SU-DHL-6 (cell line): Measurements from ENCODE around the gene SLC44A4.
A peak's percentile ranks its signal among the peaks of the same experiment; 100 is the strongest.

Source experiments
- H2AFZ ChIP-seq: fragments of 200-600 bp; sonication (generic); 2 replicates; pipeline ENCODE4 v1.6.1; 2014; ENCODE audit warnings: low read depth, mild to moderate bottlenecking, moderate library complexity, mixed read lengths, antibody characterized with exemption, low read length; ENCODE audit not compliant: severe bottlenecking
- H3F3A ChIP-seq: fragments of 200-600 bp; shearing (Covaris generic); 2 replicates; pipeline ENCODE4 v1.6.0; 2016; ENCODE audit warnings: antibody characterized with exemption, mild to moderate bottlenecking; ENCODE audit not compliant: insufficient read depth
- H3K27ac ChIP-seq: fragments of 200-600 bp; sonication (generic); 2 replicates; pipeline ENCODE4 v1.5.1; 2016; ENCODE audit warnings: low read depth, mild to moderate bottlenecking, low read length, moderate library complexity, mixed read lengths
- H3K27me3 ChIP-seq: fragments of 200-600 bp; sonication (generic), shearing (Covaris generic); 2 replicates; pipeline ENCODE4 v1.6.0; 2014; ENCODE audit warnings: mild to moderate bottlenecking, low read length
- H3K36me3 ChIP-seq: fragments of 200-600 bp; sonication (generic); 2 replicates; pipeline ENCODE4 v1.6.1; 2014; ENCODE audit warnings: mild to moderate bottlenecking, low read length, mixed read lengths
- H3K4me2 ChIP-seq: fragments of 300-600, 200-600 bp; shearing (Covaris generic), sonication (generic); 2 replicates; pipeline ENCODE4 v1.6.0; 2014; ENCODE audit warnings: low read length, low read depth, mild to moderate bottlenecking; ENCODE audit not compliant: poor library complexity, severe bottlenecking
- H3K4me3 ChIP-seq: fragments of 200-600 bp; sonication (generic); 2 replicates; pipeline ENCODE4 v1.5.1; 2014; ENCODE audit warnings: antibody characterized with exemption, low read length, mild to moderate bottlenecking, mixed read lengths; ENCODE audit not compliant: insufficient read depth, poor library complexity, severe bottlenecking
- H3K79me2 ChIP-seq: fragments of 200-600 bp; sonication (generic); 2 replicates; pipeline ENCODE4 v1.6.1; 2014; ENCODE audit warnings: mild to moderate bottlenecking, low read length, moderate library complexity; ENCODE audit not compliant: insufficient read depth
- H3K9ac ChIP-seq: fragments of 200-600 bp; sonication (generic); 2 replicates; pipeline ENCODE4 v1.7.0; 2014; ENCODE audit warnings: mild to moderate bottlenecking, low read length
- H3K9me2 ChIP-seq: fragments of 200-600 bp; sonication (generic); replicated peaks from 2 replicates; pipeline ENCODE4 v1.6.1; 2014; ENCODE audit warnings: low read length; ENCODE audit not compliant: insufficient read depth
- H3K9me3 ChIP-seq: fragments of 200-600 bp; sonication (generic); 2 replicates; pipeline ENCODE4 v1.6.1; 2014; ENCODE audit warnings: low read length, mixed read lengths; ENCODE audit not compliant: insufficient read depth
- H4K20me1 ChIP-seq: fragments of 200-600 bp; sonication (generic); 2 replicates; pipeline ENCODE4 v1.6.1; 2014; ENCODE audit warnings: low read depth, mild to moderate bottlenecking, antibody characterized with exemption, low read length, moderate library complexity, mixed read lengths
- EZH2phosphoT487 ChIP-seq: fragments of 200-600 bp; sonication (generic), shearing (Covaris generic); conservative IDR thresholded peaks from 2 replicates; pipeline ENCODE4 v1.6.1; 2018; ENCODE audit warnings: mild to moderate bottlenecking, antibody characterized with exemption, low read length, moderate library complexity, mixed read lengths
- TF ChIP-seq, protein P1 (sequence below): fragments of 200-600 bp; sonication (generic); IDR thresholded peaks from one replicate; pipeline ENCODE4 v1.5.1; 2017; ENCODE audit warnings: antibody characterized with exemption, mild to moderate bottlenecking, low read length, moderate library complexity; ENCODE audit not compliant: insufficient read depth, poor library complexity, severe bottlenecking

SLC44A4 gene

DNA sequence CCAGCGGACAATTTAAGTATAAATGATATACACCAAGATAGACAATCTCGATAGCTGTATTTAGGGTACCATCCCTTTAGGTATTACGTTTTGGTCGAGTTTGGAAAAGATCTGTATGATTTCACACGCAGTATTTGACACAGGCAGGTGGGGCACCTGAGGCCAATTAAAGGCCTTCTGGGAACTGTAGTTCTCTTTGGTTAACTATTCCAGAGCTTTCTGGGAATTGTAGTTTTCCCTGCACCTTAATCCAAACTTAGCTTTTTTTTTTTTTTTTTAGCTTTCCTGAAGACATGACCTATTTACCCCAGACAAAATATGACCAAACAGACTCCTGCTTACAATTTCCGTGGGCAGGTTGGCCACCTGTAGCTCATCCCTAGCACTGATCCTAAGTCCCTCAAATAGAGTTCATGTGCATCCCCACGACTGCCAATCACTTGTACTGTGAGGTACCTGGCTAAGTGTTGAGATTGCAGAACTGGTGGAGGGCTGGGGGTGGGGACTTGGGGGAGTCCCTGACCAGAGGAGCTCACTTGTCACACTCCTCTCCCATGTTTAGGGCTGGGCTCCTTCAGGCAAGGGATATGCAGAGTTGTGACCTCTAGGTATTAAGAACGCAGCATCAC lies 19.7 kb upstream of the SLC44A4 start:
- H4K20me1 ChIP-seq: no peaks in the 10 kb centered on the region
- TF ChIP-seq EZH2phosphoT487: no peak
- TF ChIP-seq, protein P1, sequence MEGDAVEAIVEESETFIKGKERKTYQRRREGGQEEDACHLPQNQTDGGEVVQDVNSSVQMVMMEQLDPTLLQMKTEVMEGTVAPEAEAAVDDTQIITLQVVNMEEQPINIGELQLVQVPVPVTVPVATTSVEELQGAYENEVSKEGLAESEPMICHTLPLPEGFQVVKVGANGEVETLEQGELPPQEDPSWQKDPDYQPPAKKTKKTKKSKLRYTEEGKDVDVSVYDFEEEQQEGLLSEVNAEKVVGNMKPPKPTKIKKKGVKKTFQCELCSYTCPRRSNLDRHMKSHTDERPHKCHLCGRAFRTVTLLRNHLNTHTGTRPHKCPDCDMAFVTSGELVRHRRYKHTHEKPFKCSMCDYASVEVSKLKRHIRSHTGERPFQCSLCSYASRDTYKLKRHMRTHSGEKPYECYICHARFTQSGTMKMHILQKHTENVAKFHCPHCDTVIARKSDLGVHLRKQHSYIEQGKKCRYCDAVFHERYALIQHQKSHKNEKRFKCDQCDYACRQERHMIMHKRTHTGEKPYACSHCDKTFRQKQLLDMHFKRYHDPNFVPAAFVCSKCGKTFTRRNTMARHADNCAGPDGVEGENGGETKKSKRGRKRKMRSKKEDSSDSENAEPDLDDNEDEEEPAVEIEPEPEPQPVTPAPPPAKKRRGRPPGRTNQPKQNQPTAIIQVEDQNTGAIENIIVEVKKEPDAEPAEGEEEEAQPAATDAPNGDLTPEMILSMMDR: no peak
- H2AFZ ChIP-seq: peak overlapping the region; percentile 68
- no peaks in the 10 kb centered on the region for H3K9me2 ChIP-seq
- H3K79me2 ChIP-seq: peaks cover 4% of the 10 kb centered on the region; the same call in 1 of the 2 replicates
- H3K27ac ChIP-seq: peak overlapping the region; percentile 84
- no peaks in the 10 kb centered on the region for H3K27me3 ChIP-seq
- peak overlapping the region; percentile 77 for H3K9ac ChIP-seq
- H3K4me3 ChIP-seq: peak overlapping the region; percentile 72
- H3K4me2 ChIP-seq: peak overlapping the region; percentile 74
- H3F3A ChIP-seq: peaks cover 63% of the 10 kb centered on the region
- H3K9me3 ChIP-seq: no peaks in the 10 kb centered on the region
- peaks cover 16% of the 10 kb centered on the region for H3K36me3 ChIP-seq

DNA sequence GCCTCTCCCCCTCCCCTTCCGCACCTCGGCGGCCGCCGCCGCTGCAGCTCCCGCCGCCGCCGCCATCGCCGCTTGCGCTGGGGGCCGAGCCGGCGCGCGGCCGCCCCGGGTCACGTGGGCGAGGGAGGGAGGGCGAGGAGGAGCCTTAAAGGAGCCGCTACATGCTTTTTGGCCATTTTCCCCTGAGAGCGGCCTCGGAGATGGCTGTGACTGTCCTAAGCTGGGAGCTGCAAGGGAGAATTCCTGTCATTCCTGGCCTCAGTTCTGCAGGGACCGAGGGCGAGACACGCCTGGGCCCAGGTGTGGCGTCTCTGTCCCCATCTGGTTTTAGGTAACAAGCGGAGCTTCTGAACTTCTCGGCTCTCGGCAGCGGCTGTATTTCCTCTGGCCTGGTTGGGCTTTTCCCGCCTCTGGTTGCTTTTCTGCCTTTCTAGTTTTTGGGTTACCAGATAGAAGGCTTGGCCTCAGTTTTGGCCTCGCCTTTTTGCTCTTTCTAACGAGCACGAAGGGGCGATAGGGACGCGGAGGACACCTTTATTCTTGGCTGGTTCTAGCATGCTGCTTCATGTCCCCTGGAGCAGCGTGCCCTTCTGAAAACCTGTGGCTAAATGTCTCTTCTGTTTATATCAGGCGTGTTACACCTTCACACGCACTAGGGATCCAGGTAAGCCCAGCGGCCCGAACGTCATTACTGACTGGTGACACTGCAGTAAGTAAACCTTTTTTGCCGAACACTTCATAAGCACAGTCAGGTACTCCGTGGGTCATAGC lies 19.0 kb upstream of the SLC44A4 start, which contains the start of gene EHMT2:
EHMT2 (minus strand) TSS at position 87 of the 771 bp plus-strand sequence; CDS start at position 66, 21 bp downstream.
- Histone ChIP-seq H3K27me3 (no peaks in the 10 kb centered on the region), H4K20me1 (no peaks in the 10 kb centered on the region), H3K36me3 (peaks cover 23% of the 10 kb centered on the region), H3K79me2 (peaks cover 4% of the 10 kb centered on the region; the same call in 1 of the 2 replicates), H3K9me2 (no peaks in the 10 kb centered on the region), H3K4me2 (peak within 1 kb of the TSS; percentile 74), H3F3A (peaks cover 59% of the 10 kb centered on the region), H2AFZ (peak within 1 kb of the TSS; percentile 89), H3K9me3 (no peaks in the 10 kb centered on the region), H3K27ac (peak within 1 kb of the TSS; percentile 84), H3K4me3 (peak within 1 kb of the TSS; percentile 72), H3K9ac (peak within 1 kb of the TSS; percentile 77)
- TF ChIP-seq EZH2phosphoT487: no peak
- TF ChIP-seq, protein P1: no peak

DNA sequence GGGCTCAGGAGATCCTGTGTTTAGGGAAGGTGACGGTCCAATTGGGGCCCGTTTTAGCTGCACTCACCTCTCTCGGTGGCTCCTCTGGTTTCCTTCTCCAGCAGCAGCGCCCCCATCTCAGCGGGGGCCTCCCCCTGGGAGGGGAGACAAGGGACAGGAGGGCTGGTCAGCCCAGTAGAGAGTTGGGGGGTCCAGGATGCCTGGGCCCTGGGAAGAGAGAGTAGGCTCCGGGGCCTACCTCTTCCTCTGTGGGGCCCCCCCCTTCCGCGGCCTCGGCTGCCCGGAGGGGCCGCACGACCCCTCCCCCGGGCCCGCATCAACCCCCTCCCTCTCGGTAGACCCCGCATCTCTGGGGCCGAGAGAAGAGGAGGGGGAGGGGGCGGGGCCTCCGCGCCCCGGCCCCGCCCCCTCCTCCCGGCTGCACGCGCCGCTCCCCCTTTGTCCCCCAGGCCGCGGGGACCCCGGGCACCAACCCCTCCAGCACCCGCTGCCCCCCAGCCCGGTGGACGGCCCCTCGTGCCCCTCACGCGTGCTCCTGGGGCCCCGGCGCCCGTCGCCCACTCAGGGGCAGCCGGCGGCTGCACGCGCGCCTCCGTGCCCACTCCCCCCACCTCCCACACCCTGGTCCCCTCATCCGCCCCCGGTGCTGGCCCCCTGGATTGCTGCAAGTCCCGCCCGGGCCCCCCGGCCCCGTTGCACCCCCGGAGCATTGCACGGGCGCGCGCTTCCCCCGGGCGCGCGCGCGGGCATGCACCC lies 18.2 kb upstream of the SLC44A4 start:
- H3K36me3 ChIP-seq: peaks cover 23% of the 10 kb centered on the region

More for the DNA sequence above, 18.2 kb upstream of the SLC44A4 start:
- Histone ChIP-seq H3K79me2 (peaks cover 4% of the 10 kb centered on the region; the same call in 1 of the 2 replicates), H3K9me2 (no peaks in the 10 kb centered on the region), H3K9me3 (no peaks in the 10 kb centered on the region), H3K27me3 (no peaks in the 10 kb centered on the region), H3K9ac (peak overlapping the region; percentile 77), H3K27ac (peak overlapping the region; percentile 84), H3F3A (peaks cover 51% of the 10 kb centered on the region), H3K4me3 (peak overlapping the region; percentile 72), H2AFZ (peak overlapping the region; percentile 89), H4K20me1 (no peaks in the 10 kb centered on the region), H3K4me2 (peak overlapping the region; percentile 62)
- TF ChIP-seq EZH2phosphoT487: no peak
- TF ChIP-seq, protein P1: no peak
